Fibroblast of the aortic adventitia (primary cell): ENCODE results near the gene RABIF. TPM values are rescaled to one million over a fixed set of nuclear protein-coding genes. Genes with fewer than 3 reads are reported as not detected.

Experiments used
- DNase-seq: peaks from one replicate; pipeline ENCODE4 v3.0.0-alpha.2; 2010; ENCODE audit warnings: low read depth
- H3K4me3 ChIP-seq: 2 replicates; pipeline ENCODE4 v1.5.1; 2011; ENCODE audit warnings: low read depth, mild to moderate bottlenecking, control low read depth, low read length, moderate library complexity
- CTCF ChIP-seq: IDR thresholded peaks from 2 replicates; pipeline ENCODE4 v1.5.1; 2011; ENCODE audit warnings: mild to moderate bottlenecking, low read length, control low read depth, inconsistent platforms; ENCODE audit not compliant: insufficient read depth
- total RNA-seq: library from RNA; depleted of rRNA; stranded (reverse); fragments of >200 nt; gene quantifications from 2 replicates; pipeline ENCODE4 v1.2.3, GENCODE V29; 2012; ENCODE audit warnings: low replicate concordance

Gene RABIF
- total RNA-seq, 1 donor, result 10.9 TPM

DNA sequence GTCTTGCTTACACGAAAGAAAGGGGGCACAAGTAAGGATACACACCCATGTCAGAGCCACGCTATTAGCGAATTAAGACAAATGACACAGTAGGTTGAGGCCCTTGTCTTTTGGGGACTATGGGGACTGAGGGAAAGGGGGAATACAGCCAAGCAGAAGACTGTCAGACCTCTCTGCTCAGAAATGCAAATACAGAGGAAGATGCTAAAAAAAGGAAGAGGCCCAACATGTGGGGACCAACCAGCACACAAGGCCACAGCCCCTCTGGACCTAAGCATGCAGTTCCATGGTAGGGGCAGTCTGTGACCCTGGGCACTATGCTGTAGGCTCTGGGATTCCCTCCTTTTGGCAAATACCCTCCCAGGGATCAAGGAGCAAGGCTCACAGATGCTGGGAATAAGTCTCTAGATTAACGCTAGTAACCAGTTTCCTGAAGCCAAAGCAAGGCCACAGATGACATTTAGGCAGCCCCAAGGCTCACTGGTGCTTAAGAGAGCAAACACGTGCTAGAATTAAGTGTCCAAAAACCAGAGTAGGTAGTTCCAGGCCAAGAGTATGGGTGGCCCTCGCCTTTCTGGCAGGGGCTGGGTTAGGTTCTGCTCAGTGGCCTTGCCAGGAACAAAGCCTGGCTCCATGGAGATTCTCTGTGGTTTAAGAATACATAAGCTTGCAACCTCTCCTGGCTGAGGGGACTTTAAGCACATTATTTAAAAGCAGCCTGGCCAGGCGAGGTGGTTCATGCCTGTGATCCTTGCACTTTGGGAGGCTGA lies 38.2 kb downstream of the RABIF start:
- no peak overlapping the region for H3K4me3 ChIP-seq
- DNase-seq, result no peak
- TF ChIP-seq CTCF, result no peak

DNA sequence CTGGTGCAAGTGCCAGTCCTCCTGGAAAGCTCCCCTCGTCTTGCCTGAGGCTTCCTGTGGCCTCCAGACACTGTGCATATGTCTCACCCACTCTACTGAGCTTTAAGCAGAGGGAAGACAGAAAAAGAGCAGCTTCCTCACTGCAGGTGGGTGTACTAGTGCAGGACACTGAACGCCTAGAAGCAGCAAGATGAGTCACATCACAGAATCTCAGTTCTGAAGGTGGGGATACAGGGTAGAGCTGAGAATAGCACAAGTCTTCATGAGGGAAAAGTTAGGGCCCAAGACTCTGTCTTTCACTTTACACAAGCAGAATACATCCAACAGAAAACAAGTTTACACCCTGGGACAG lies 40.8 kb downstream of the RABIF start:
- no peak overlapping the region for H3K4me3 ChIP-seq
- no peak for TF ChIP-seq CTCF
- no peak for DNase-seq

DNA sequence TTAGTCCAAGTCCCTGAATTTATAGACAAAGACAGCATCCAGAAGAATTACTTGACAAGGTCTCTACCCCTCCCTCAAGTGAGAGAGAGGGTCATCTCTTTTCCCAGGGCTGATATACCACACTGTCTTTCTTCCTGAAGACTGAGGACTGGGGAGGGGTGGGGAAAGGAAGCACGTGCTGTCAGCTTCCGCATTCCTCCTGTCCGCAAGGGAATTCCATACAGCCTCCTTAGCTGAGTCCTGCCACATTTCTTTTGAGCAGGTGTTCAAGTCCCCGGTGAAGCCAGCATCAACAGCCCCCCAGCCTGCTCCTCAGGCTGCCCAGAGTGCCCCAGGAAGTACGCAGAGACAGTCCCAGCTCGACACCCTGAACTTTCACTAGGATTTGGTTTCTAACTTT lies 44.0 kb downstream of the RABIF start:
- no peak for TF ChIP-seq CTCF
- DNase-seq, result no peak
- no peak overlapping the region for H3K4me3 ChIP-seq

- no peak overlapping the region for H3K4me3 ChIP-seq
- no peak for TF ChIP-seq CTCF
- no peak for DNase-seq
Observed at GRCh38 chr1:202844259-202844658, 44.7 kb downstream of the RABIF start.

DNA sequence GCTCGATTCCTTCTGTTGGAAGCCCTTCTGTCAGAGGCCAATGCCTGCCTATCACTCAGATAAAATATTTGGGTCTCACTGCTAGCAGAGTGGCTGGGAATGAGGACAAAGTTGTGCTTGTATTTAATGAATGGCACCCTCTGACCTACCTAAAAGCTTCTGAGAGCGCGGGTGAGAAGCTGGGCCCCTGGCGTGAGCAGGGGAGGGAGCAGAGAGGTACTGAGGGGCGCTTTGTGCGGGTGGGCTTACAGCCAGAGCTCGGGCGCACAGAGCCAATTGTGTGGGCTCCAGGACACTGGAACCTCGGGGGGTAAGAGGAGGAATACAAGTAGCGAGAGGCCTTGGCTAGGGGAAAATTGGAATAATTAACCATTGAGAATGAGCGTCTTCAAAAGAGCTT lies 45.9 kb downstream of the RABIF start:
- TF ChIP-seq CTCF, result no peak
- no peak for DNase-seq
- no peak overlapping the region for H3K4me3 ChIP-seq

GRCh38 chr1:202837746-202838262 lies 51.1 kb downstream of the RABIF start:
- DNase-seq, result no peak
- no peak for TF ChIP-seq CTCF
- H3K4me3 ChIP-seq, result no peak overlapping the region
